CD4-positive, alpha-beta T cell treated with Interleukin-1 beta for 1 hour (primary cell): ENCODE data around the gene FREM3.
"Not testable (repeated sequence)": the region's sequence is repeated elsewhere in the genome, so short reads cannot be mapped to it uniquely, and the experiment has no call there.

Experiments
- DNase-seq, 2 donors: peaks; one replicate each; pipeline ENCODE4 v3.0.0-alpha.2; 2020 to 2022

FREM3 gene

GRCh38 chr4:143700416-143701352 lies at the start of gene FREM3:
FREM3 (minus strand) TSS chr4:143700675; CDS start chr4:143700675, 0 bp downstream.
- no peak for DNase-seq

GRCh38 chr4:143745874-143746273 lies 45.4 kb upstream of the FREM3 start:
- no peak for DNase-seq

GRCh38 chr4:143743591-143743990 lies 43.1 kb upstream of the FREM3 start:
- DNase-seq, result no peak

- DNase-seq, result no peak
These were observed 42.4 kb upstream of the FREM3 start for GRCh38 chr4:143742834-143743233.

- no peak for DNase-seq
These were observed 36.4 kb upstream of the FREM3 start for GRCh38 chr4:143736861-143737260.

GRCh38 chr4:143736061-143736460 lies 35.6 kb upstream of the FREM3 start:
- DNase-seq, result not testable (repeated sequence)

GRCh38 chr4:143728166-143728565 lies 27.7 kb upstream of the FREM3 start:
- no peak for DNase-seq

GRCh38 chr4:143726714-143727113 lies 26.2 kb upstream of the FREM3 start:
- no peak for DNase-seq

- DNase-seq, result no peak
These were observed 20.8 kb upstream of the FREM3 start for GRCh38 chr4:143721317-143721716.

GRCh38 chr4:143718748-143719147 lies 18.3 kb upstream of the FREM3 start:
- DNase-seq, result not testable (repeated sequence)

GRCh38 chr4:143713955-143714625 lies 13.6 kb upstream of the FREM3 start:
- no peak for DNase-seq

GRCh38 chr4:143713553-143713952 lies 13.1 kb upstream of the FREM3 start:
- no peak for DNase-seq

- DNase-seq, result no peak
These were observed 11.7 kb upstream of the FREM3 start for GRCh38 chr4:143712155-143712550.

- no peak for DNase-seq
These were observed 11.2 kb upstream of the FREM3 start for GRCh38 chr4:143711543-143712154.

- DNase-seq, result peak in 1 of 2 donors; percentile 16
These were observed 890 bp upstream of the FREM3 start for GRCh38 chr4:143701365-143701764.

- no peak for DNase-seq
These were observed 444 bp downstream of the FREM3 start for GRCh38 chr4:143700046-143700415.

- DNase-seq, result no peak
These were observed 987 bp downstream of the FREM3 start for GRCh38 chr4:143699331-143700045.

- DNase-seq, result no peak
These were observed 6.6 kb downstream of the FREM3 start for GRCh38 chr4:143693856-143694255.

GRCh38 chr4:143692241-143692640 lies 8.2 kb downstream of the FREM3 start:
- DNase-seq, result no peak

GRCh38 chr4:143679434-143679833 lies 21.0 kb downstream of the FREM3 start:
- no peak for DNase-seq

- not testable (repeated sequence) for DNase-seq
These were observed 26.8 kb downstream of the FREM3 start for GRCh38 chr4:143673629-143674028.

GRCh38 chr4:143668930-143669552 lies 31.4 kb downstream of the FREM3 start:
- DNase-seq, result no peak
